ENCODE measurements around the gene ACTL9. TPM values are rescaled to one million over a fixed set of nuclear protein-coding genes. Genes with fewer than 3 reads are reported as not detected.
A peak's percentile ranks its signal among the peaks of the same experiment; 100 is the strongest.

Gene ACTL9
- polyA plus RNA-seq, 1 of the 3 experiments (the other 2 are of a cell fraction) = not detected

GRCh38 chr19:8657869-8658268 is 40.7 kb downstream of the ACTL9 start:
- Histone ChIP-seq H3K4me1 (ENCODE audit: control insufficient read depth in 1 of 2, insufficient read depth in 2 of 2, low read depth in 1 of 2, low read length in 1 of 2) (no peaks in the 10 kb centered on the region; a peak in 1 of 4 replicates), H3K9me3 (no peaks in the 10 kb centered on the region), H2AFZ (ENCODE audit: low read depth) (no peak overlapping the region), H3K27ac (ENCODE audit: low read depth in 2 of 2, low read length in 1 of 2) (no peak overlapping the region), H3K36me3 (replicated peaks in 1 of 2; ENCODE audit: control insufficient read depth in 1 of 2, insufficient read depth in 2 of 2, low read length in 1 of 2) (no peaks in the 10 kb centered on the region), H3K27me3 (ENCODE audit: insufficient read depth) (peaks cover 72% of the 10 kb centered on the region), H3K4me3 (ENCODE audit: low read depth in 2 of 2, low read length in 1 of 2) (no peak overlapping the region), H3K9ac (no peak overlapping the region), H3F3A (replicated peaks; ENCODE audit: insufficient read depth) (no peaks in the 10 kb centered on the region), H3K9me2 (no peaks in the 10 kb centered on the region), H3K4me2 (no peak overlapping the region), H4K20me1 (ENCODE audit: insufficient read depth) (no peaks in the 10 kb centered on the region), H3K79me2 (ENCODE audit: insufficient read depth) (no peaks in the 10 kb centered on the region)
- DNase-seq = no peak
- TF ChIP-seq, protein P1, sequence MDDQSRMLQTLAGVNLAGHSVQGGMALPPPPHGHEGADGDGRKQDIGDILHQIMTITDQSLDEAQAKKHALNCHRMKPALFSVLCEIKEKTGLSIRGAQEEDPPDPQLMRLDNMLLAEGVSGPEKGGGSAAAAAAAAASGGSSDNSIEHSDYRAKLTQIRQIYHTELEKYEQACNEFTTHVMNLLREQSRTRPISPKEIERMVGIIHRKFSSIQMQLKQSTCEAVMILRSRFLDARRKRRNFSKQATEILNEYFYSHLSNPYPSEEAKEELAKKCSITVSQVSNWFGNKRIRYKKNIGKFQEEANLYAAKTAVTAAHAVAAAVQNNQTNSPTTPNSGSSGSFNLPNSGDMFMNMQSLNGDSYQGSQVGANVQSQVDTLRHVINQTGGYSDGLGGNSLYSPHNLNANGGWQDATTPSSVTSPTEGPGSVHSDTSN (IDR thresholded peaks at IDR 0.05) = no peak
- TF ChIP-seq TCF12 (IDR thresholded peaks at IDR 0.05) = no peak
- TF ChIP-seq SIN3A (IDR thresholded peaks at IDR 0.05; ENCODE audit: borderline replicate concordance, low read depth, low read length) = no peak
- no peak for TF ChIP-seq YY1 (IDR thresholded peaks at IDR 0.05; ENCODE audit: low read depth)
- TF ChIP-seq TEAD4 (IDR thresholded peaks at IDR 0.05; ENCODE audit: borderline replicate concordance, insufficient read depth) = no peak
- TF ChIP-seq ZBTB33 (IDR thresholded peaks at IDR 0.05; ENCODE audit: borderline replicate concordance, low read depth) = no peak
- TF ChIP-seq GABPA (IDR thresholded peaks at IDR 0.05; ENCODE audit: low read depth) = no peak
- TF ChIP-seq EZH2phosphoT487 (IDR thresholded peaks at IDR 0.05; ENCODE audit: borderline replicate concordance, low read depth) = no peak
- WGBS (ENCODE audit: low lambda C conversion rate) = 13% methylated on average over 3 of the region's 5 CpGs
- POLR2A ChIA-PET = no interaction called here
- CTCF ChIA-PET = interaction anchor here (0.6 kb wide), 1 partner anchor 22 kb away, joined by 3 read pairs; no protein-coding TSS in a partner anchor

DNA sequence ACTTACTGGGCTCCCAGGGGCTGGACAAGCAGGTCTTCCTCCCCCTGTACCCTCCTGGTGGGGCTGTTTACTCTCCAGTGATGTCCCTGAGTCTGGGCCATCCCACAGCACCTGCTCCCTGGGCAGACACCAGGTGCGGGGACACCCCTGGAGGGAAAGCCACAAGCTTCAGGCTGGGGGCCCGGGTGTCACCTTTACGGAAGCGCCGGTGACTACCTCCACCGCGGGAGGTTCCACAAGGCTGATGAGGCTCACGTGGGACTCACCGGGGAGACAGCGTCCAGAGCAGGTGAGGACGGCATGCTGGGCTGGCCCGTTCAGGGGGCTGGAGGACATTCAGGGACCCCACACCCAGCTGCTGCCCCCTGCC is 43.3 kb downstream of the ACTL9 start:
- peak; percentile 22 for DNase-seq
- POLR2A ChIA-PET = no interaction called here
- Histone ChIP-seq H3K4me1 (ENCODE audit: control insufficient read depth in 1 of 2, insufficient read depth in 2 of 2, low read depth in 1 of 2, low read length in 1 of 2) (no peaks in the 10 kb centered on the region; a peak in 1 of 4 replicates), H3K4me2 (no peak overlapping the region), H3K27ac (ENCODE audit: low read depth in 2 of 2, low read length in 1 of 2) (no peak overlapping the region), H3K9ac (no peak overlapping the region), H4K20me1 (ENCODE audit: insufficient read depth) (no peaks in the 10 kb centered on the region), H3K9me2 (no peaks in the 10 kb centered on the region), H3K79me2 (ENCODE audit: insufficient read depth) (no peaks in the 10 kb centered on the region), H3K36me3 (replicated peaks in 1 of 2; ENCODE audit: control insufficient read depth in 1 of 2, insufficient read depth in 2 of 2, low read length in 1 of 2) (no peaks in the 10 kb centered on the region), H2AFZ (ENCODE audit: low read depth) (no peak overlapping the region), H3K4me3 (ENCODE audit: low read depth in 2 of 2, low read length in 1 of 2) (no peak overlapping the region), H3K27me3 (ENCODE audit: insufficient read depth) (peaks cover 82% of the 10 kb centered on the region), H3F3A (replicated peaks; ENCODE audit: insufficient read depth) (no peaks in the 10 kb centered on the region), H3K9me3 (no peaks in the 10 kb centered on the region)
- TF ChIP-seq ELF1 (IDR thresholded peaks at IDR 0.05) = no peak
- TF ChIP-seq JUND (IDR thresholded peaks at IDR 0.05) = no peak
- TF ChIP-seq GABPA (IDR thresholded peaks at IDR 0.05; ENCODE audit: low read depth) = no peak
- TF ChIP-seq IRF3 (IDR thresholded peaks at IDR 0.05; ENCODE audit: low read depth, low read length) = no peak
- TF ChIP-seq TAF1 (IDR thresholded peaks at IDR 0.05; ENCODE audit: borderline replicate concordance, low read depth, low read length) = no peak
- no peak for TF ChIP-seq MXI1 (IDR thresholded peaks at IDR 0.05; ENCODE audit: low read depth, low read length)
- TF ChIP-seq EP300 (IDR thresholded peaks at IDR 0.05; ENCODE audit: borderline replicate concordance in 1 of 2, low read depth in 1 of 2, low read length in 1 of 2) = no peak
- CTCF ChIA-PET = interaction anchor here (1.2 to 4.2 kb wide), 9 partner anchors 11 to 302 kb away, joined by 3 to 24 read pairs (median 4); partner anchors contain the start of gene ACTL9
- 17% methylated on average over 1 of the region's 12 CpGs for WGBS (ENCODE audit: low lambda C conversion rate)

Data from SK-N-SH (cell line).